ENCODE data around the gene GRIN1.

The GRIN1 gene

GRCh38 chr9:137141976-137142936 lies 3.3 kb downstream of the GRIN1 start:
- Histone ChIP-seq H3K27ac (ENCODE audit: low read depth, low read length, severe bottlenecking) (no peak overlapping the region), H3K4me1 (ENCODE audit: control insufficient read depth, insufficient read depth, low read length, poor library complexity, severe bottlenecking) (peaks cover 4% of the 10 kb centered on the region), H3K9me3 (ENCODE audit: control insufficient read depth, low read length) (no peaks in the 10 kb centered on the region), H3K36me3 (ENCODE audit: control insufficient read depth, insufficient read depth, low read length) (no peaks in the 10 kb centered on the region), H3K4me3 (ENCODE audit: extremely low read depth, insufficient read depth, low read length, poor library complexity, severe bottlenecking) (no peak overlapping the region)
- 67 to 80% methylated on average over 16 to 21 of the region's 24 CpGs for WGBS, 2 experiments (ENCODE audit: insufficient coverage in 2 of 2)

- Histone ChIP-seq H3K36me3 (ENCODE audit: control insufficient read depth, insufficient read depth, low read length) (no peaks in the 10 kb centered on the region), H3K4me1 (ENCODE audit: control insufficient read depth, insufficient read depth, low read length, poor library complexity, severe bottlenecking) (peaks cover 4% of the 10 kb centered on the region), H3K27ac (ENCODE audit: low read depth, low read length, severe bottlenecking) (no peak overlapping the region), H3K4me3 (ENCODE audit: extremely low read depth, insufficient read depth, low read length, poor library complexity, severe bottlenecking) (no peak overlapping the region), H3K9me3 (ENCODE audit: control insufficient read depth, low read length) (no peaks in the 10 kb centered on the region)
- 56 to 88% methylated on average over 1 to 2 of the region's 4 CpGs for WGBS, 2 experiments (ENCODE audit: insufficient coverage in 2 of 2)
These were observed 4.5 kb downstream of the GRIN1 start for GRCh38 chr9:137143459-137143858.

DNA sequence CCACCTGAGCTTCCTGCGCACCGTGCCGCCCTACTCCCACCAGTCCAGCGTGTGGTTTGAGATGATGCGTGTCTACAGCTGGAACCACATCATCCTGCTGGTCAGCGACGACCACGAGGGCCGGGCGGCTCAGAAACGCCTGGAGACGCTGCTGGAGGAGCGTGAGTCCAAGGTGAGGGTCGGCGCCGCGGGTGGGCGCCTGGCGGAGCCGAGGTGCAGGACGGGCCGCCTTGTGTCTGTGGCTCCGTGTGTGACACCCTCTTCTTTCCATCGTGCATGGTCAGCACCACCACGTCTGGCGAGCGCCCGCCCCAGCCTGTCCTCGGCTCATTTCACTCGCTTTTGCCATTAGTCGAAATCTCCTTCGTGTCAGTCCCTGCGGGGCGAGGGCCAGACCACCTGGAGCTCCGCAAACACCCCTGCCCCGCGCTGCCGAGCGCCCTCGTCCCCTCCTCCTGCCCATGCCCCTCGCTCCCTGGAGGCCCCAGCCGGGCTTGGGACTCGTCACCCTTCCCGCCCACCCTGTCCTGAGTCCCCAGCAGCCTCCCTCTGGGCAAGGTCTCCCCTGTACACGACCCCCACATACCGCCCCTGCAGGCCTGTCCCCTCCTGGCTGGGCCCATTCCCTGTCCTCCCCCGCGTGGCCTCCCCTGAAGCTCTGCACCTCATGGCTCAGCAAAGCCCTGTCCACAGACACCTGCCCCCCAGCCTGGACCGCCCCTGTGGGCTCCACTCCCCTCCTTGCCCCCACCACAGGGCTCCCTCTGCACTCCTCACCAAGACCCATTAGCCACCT lies 7.0 kb downstream of the GRIN1 start:
- no peak overlapping the region for H3K27ac ChIP-seq (ENCODE audit: low read depth, low read length, severe bottlenecking)
- no peaks in the 10 kb centered on the region for H3K36me3 ChIP-seq (ENCODE audit: control insufficient read depth, insufficient read depth, low read length)
- no peaks in the 10 kb centered on the region for H3K9me3 ChIP-seq (ENCODE audit: control insufficient read depth, low read length)
- H3K4me3 ChIP-seq (ENCODE audit: extremely low read depth, insufficient read depth, low read length, poor library complexity, severe bottlenecking) = no peak overlapping the region
- H3K4me1 ChIP-seq (ENCODE audit: control insufficient read depth, insufficient read depth, low read length, poor library complexity, severe bottlenecking) = no peaks in the 10 kb centered on the region
- 51% methylated on average over 39 to 48 of the region's 49 CpGs for WGBS, 2 experiments (ENCODE audit: insufficient coverage in 2 of 2)

GRCh38 chr9:137146527-137146918 lies 7.6 kb downstream of the GRIN1 start:
- Histone ChIP-seq H3K9me3 (ENCODE audit: control insufficient read depth, low read length) (no peaks in the 10 kb centered on the region), H3K4me1 (ENCODE audit: control insufficient read depth, insufficient read depth, low read length, poor library complexity, severe bottlenecking) (no peaks in the 10 kb centered on the region), H3K4me3 (ENCODE audit: extremely low read depth, insufficient read depth, low read length, poor library complexity, severe bottlenecking) (no peak overlapping the region), H3K27ac (ENCODE audit: low read depth, low read length, severe bottlenecking) (no peak overlapping the region), H3K36me3 (ENCODE audit: control insufficient read depth, insufficient read depth, low read length) (no peaks in the 10 kb centered on the region)
- WGBS, 2 experiments (ENCODE audit: insufficient coverage in 2 of 2) = 83 to 100% methylated on average over 1 to 2 of the region's 9 CpGs

GRCh38 chr9:137147091-137147792 lies 8.3 kb downstream of the GRIN1 start:
- Histone ChIP-seq H3K4me3 (ENCODE audit: extremely low read depth, insufficient read depth, low read length, poor library complexity, severe bottlenecking) (no peak overlapping the region), H3K9me3 (ENCODE audit: control insufficient read depth, low read length) (no peaks in the 10 kb centered on the region), H3K36me3 (ENCODE audit: control insufficient read depth, insufficient read depth, low read length) (no peaks in the 10 kb centered on the region), H3K4me1 (ENCODE audit: control insufficient read depth, insufficient read depth, low read length, poor library complexity, severe bottlenecking) (no peaks in the 10 kb centered on the region), H3K27ac (ENCODE audit: low read depth, low read length, severe bottlenecking) (no peak overlapping the region)
- 84 to 87% methylated on average over 16 to 19 of the region's 26 CpGs for WGBS, 2 experiments (ENCODE audit: insufficient coverage in 2 of 2)

GRCh38 chr9:137147793-137148160 lies 8.8 kb downstream of the GRIN1 start:
- H3K36me3 ChIP-seq (ENCODE audit: control insufficient read depth, insufficient read depth, low read length) = no peaks in the 10 kb centered on the region
- H3K9me3 ChIP-seq (ENCODE audit: control insufficient read depth, low read length) = no peaks in the 10 kb centered on the region
- no peak overlapping the region for H3K4me3 ChIP-seq (ENCODE audit: extremely low read depth, insufficient read depth, low read length, poor library complexity, severe bottlenecking)
- H3K4me1 ChIP-seq (ENCODE audit: control insufficient read depth, insufficient read depth, low read length, poor library complexity, severe bottlenecking) = no peaks in the 10 kb centered on the region
- H3K27ac ChIP-seq (ENCODE audit: low read depth, low read length, severe bottlenecking) = no peak overlapping the region
- WGBS, 2 experiments (ENCODE audit: insufficient coverage in 2 of 2) = 49 to 52% methylated on average over 8 to 18 of the region's 24 CpGs

GRCh38 chr9:137148242-137148641 lies 9.3 kb downstream of the GRIN1 start:
- no peaks in the 10 kb centered on the region for H3K4me1 ChIP-seq (ENCODE audit: control insufficient read depth, insufficient read depth, low read length, poor library complexity, severe bottlenecking)
- H3K4me3 ChIP-seq (ENCODE audit: extremely low read depth, insufficient read depth, low read length, poor library complexity, severe bottlenecking) = no peak overlapping the region
- WGBS, 2 experiments (ENCODE audit: insufficient coverage in 2 of 2) = 82 to 83% methylated on average over 27 of the region's 27 CpGs
- H3K36me3 ChIP-seq (ENCODE audit: control insufficient read depth, insufficient read depth, low read length) = no peaks in the 10 kb centered on the region
- H3K9me3 ChIP-seq (ENCODE audit: control insufficient read depth, low read length) = no peaks in the 10 kb centered on the region
- H3K27ac ChIP-seq (ENCODE audit: low read depth, low read length, severe bottlenecking) = no peak overlapping the region

- no peaks in the 10 kb centered on the region for H3K9me3 ChIP-seq (ENCODE audit: control insufficient read depth, low read length)
- H3K4me1 ChIP-seq (ENCODE audit: control insufficient read depth, insufficient read depth, low read length, poor library complexity, severe bottlenecking) = no peaks in the 10 kb centered on the region
- H3K27ac ChIP-seq (ENCODE audit: low read depth, low read length, severe bottlenecking) = no peak overlapping the region
- H3K4me3 ChIP-seq (ENCODE audit: extremely low read depth, insufficient read depth, low read length, poor library complexity, severe bottlenecking) = no peak overlapping the region
- WGBS, 2 experiments (ENCODE audit: insufficient coverage in 2 of 2) = 88% methylated on average over 18 to 19 of the region's 19 CpGs
- H3K36me3 ChIP-seq (ENCODE audit: control insufficient read depth, insufficient read depth, low read length) = no peaks in the 10 kb centered on the region
These were observed 9.7 kb downstream of the GRIN1 start for GRCh38 chr9:137148661-137149060.

DNA sequence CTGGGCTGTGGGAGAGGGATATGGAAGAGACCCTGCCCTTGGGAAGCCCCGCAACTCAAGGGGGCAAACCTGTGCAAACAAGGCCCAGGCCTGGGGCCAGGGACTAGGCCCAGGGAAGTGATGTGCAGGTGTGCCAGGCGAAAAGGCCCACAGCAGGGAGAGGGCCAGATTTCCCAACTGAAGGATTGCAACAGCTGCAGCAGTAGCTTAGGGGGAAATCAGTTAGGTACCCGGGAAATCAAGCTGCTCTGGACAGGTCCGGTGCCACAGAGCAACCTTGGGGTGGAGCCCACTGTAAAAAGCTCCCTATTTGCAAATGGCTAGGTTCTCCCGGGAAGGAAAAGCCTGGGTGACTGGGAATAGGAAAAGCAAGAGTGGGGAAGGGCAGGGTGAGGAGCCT lies 10.4 kb downstream of the GRIN1 start:
- H3K36me3 ChIP-seq (ENCODE audit: control insufficient read depth, insufficient read depth, low read length) = no peaks in the 10 kb centered on the region
- 83 to 88% methylated on average over 4 of the region's 5 CpGs for WGBS, 2 experiments (ENCODE audit: insufficient coverage in 2 of 2)
- H3K4me1 ChIP-seq (ENCODE audit: control insufficient read depth, insufficient read depth, low read length, poor library complexity, severe bottlenecking) = no peaks in the 10 kb centered on the region
- no peak overlapping the region for H3K4me3 ChIP-seq (ENCODE audit: extremely low read depth, insufficient read depth, low read length, poor library complexity, severe bottlenecking)
- H3K9me3 ChIP-seq (ENCODE audit: control insufficient read depth, low read length) = no peaks in the 10 kb centered on the region
- H3K27ac ChIP-seq (ENCODE audit: low read depth, low read length, severe bottlenecking) = no peak overlapping the region

DNA sequence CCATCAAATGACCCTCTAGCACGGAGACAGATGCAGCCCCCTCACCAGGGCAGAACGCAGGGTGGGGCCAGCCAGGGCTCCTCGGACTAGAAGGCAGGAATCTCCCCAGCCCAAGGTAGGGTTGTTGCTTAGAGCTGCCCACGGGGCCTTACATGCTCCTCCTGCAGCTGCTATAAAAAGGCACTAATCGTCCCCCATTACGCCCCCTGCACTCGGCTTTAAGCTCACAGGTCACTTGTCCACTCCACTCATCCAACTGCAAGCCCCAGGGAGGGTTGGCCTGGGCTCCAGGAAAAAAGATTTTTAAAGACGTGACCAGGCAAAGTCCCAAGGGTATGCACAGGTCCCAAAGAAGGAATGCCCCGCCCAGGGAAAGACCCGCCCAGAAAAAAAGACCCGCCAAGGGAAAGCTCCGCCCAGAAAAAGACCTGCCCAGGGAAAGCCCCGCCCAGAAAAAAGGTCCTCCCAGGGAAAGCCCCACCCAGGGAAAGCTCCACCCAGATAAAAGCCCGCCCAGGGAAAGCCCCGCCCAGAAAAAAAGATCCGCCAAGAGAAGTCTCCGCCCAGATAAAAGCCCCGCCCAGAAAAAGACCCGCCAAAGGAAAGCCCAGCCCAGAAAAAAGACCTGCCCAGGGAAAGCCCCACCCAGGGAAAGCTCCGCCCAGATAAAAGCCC lies 11.1 kb downstream of the GRIN1 start:
- Histone ChIP-seq H3K9me3 (ENCODE audit: control insufficient read depth, low read length) (no peaks in the 10 kb centered on the region), H3K27ac (ENCODE audit: low read depth, low read length, severe bottlenecking) (no peak overlapping the region), H3K36me3 (ENCODE audit: control insufficient read depth, insufficient read depth, low read length) (no peaks in the 10 kb centered on the region), H3K4me1 (ENCODE audit: control insufficient read depth, insufficient read depth, low read length, poor library complexity, severe bottlenecking) (no peaks in the 10 kb centered on the region), H3K4me3 (ENCODE audit: extremely low read depth, insufficient read depth, low read length, poor library complexity, severe bottlenecking) (no peak overlapping the region)
- 82 to 86% methylated on average over 14 to 19 of the region's 20 CpGs for WGBS, 2 experiments (ENCODE audit: insufficient coverage in 2 of 2)

Data from mesodermal cell (in vitro differentiated cells).